Spleen (tissue), 13 donors: Measurements from ENCODE around the gene DHRS7C. TPM values are rescaled to one million over a fixed set of nuclear protein-coding genes. Genes with fewer than 3 reads are reported as not detected.

ENCODE experiments used
- DNase-seq: peaks from one replicate; pipeline ENCODE4 v3.0.0-alpha.2; 2020
- H3K27ac ChIP-seq, 8 donors: fragments of 200-600 bp; sonication (generic) in 7 of 8; 1 replicate in 4 of 8; 2 replicates in 4 of 8; pipeline versions ENCODE4 v1.5.0 to v1.8.0; 2016 to 2021; ENCODE audit warnings: inconsistent platforms in 4 of 8, mild to moderate bottlenecking in 4 of 8, moderate library complexity in 1 of 8
- H3K27me3 ChIP-seq, 7 donors: fragments of 200-600 bp; sonication (generic) in 6 of 7; replicated peaks in 1 of 7; 1 replicate in 4 of 7; 2 replicates in 3 of 7; pipeline versions ENCODE4 v1.5.0 to v1.8.0; 2016 to 2021; ENCODE audit warnings: inconsistent platforms in 3 of 7, mild to moderate bottlenecking in 1 of 7
- H3K36me3 ChIP-seq, 6 donors: fragments of 200-600 bp; sonication (generic) in 5 of 6; 1 replicate in 4 of 6; 2 replicates in 2 of 6; pipeline versions ENCODE4 v1.5.0 to v1.8.0; 2016 to 2021; ENCODE audit warnings: inconsistent platforms in 2 of 6
- H3K4me1 ChIP-seq, 6 donors: fragments of 200-600 bp; sonication (generic) in 5 of 6; 1 replicate in 3 of 6; 2 replicates in 3 of 6; pipeline versions ENCODE4 v1.5.0 to v1.8.0; 2016 to 2021; ENCODE audit warnings: inconsistent platforms in 3 of 6
- H3K4me3 ChIP-seq, 8 donors: fragments of 200-600 bp; sonication (generic) in 7 of 8; 1 replicate in 4 of 8; 2 replicates in 4 of 8; pipeline versions ENCODE4 v1.5.0 to v1.8.0; 2016 to 2021; ENCODE audit warnings: inconsistent platforms in 4 of 8, mild to moderate bottlenecking in 4 of 8, moderate library complexity in 2 of 8
- H3K9me3 ChIP-seq, 8 donors: fragments of 200-600 bp; sonication (generic) in 7 of 8; 1 replicate in 4 of 8; 2 replicates in 4 of 8; pipeline versions ENCODE4 v1.5.0 to v1.8.0; 2016 to 2021; ENCODE audit warnings: inconsistent platforms in 4 of 8
- CTCF ChIP-seq, 11 experiments: fragments of 200-600 bp in 7 of 11; fragments of 450-650 bp in 4 of 11; sonication (generic) in 4 of 11; IDR thresholded peaks in 8 of 11; conservative IDR thresholded peaks in 3 of 11; 1 replicate in 7 of 11; 2 replicates in 4 of 11; pipeline versions ENCODE4 v1.4.0 to v1.8.0; 2016 to 2021; ENCODE audit warnings: antibody characterized with exemption in 11 of 11, inconsistent platforms in 4 of 11, mild to moderate bottlenecking in 1 of 11
- POLR2A ChIP-seq, 3 donors: fragments of 450-650 bp; IDR thresholded peaks; one replicate each; pipeline ENCODE4 v1.5.1; 2017; ENCODE audit warnings: antibody characterized with exemption in 3 of 3, mild to moderate bottlenecking in 1 of 3
- POLR2AphosphoS5 ChIP-seq, 3 donors: sonication (generic); formaldehyde crosslinking; IDR thresholded peaks; one replicate each; pipeline ENCODE4 v1.5.1; 2017; ENCODE audit warnings: antibody characterized with exemption in 3 of 3
- WGBS, 5 donors: extraction: QIAGEN DNeasy Blood & Tissue Kit in 3 of 5; methylation state at CpG; one replicate each; pipeline versions ENCODE4 v1.1.5 to v1.1.7; 2013 to 2018; 5-methylcytosine and 5-hydroxymethylcytosine counted together
- intact Hi-C: fragments of 100-400 bp; cut with DNase I; formaldehyde crosslinking; loops from one replicate; pipeline ENCODE4 v1.15.0; 2023; ENCODE audit warnings: low total_unique reads
- long read RNA-seq, 2 donors: transcript quantifications; one replicate each; lab custom pipeline, GENCODE V29; 2026
- polyA plus RNA-seq, 3 donors: library from polyadenylated mRNA; stranded (reverse); fragments of 200-250 nt; gene quantifications; one replicate each; pipeline ENCODE4 v1.2.1, GENCODE V29; 2013
- total RNA-seq, 7 donors: library from RNA; depleted of rRNA in 3 of 7; stranded (reverse); fragments of >200 nt in 3 of 7; fragmentation: NEBNext Ultra II Directional in 4 of 7; extraction: Animal tissue kit (Norgen Biotek cat#: 25700) in 4 of 7; gene quantifications; one replicate each; pipeline versions ENCODE4 v1.1.0 to v1.2.1, GENCODE V29; 2016 to 2021
- donor health status: healthy with polysubstance abuse.
- donor health status: DM: no; HTN: no; CAD: no; lungs with moderate emphysema.
- donor health status: DM: no; HTN: no; CAD: no.
- donor health status: Bipolar disorder and iron deficiency.
- donor health status: healthy.
- donor health status: DM: no; HTN: no; CAD: no.
- donor health status: DM: yes; HTN: yes; CAD: no.

The DHRS7C gene
- total RNA-seq (not detected), polyA plus RNA-seq (under 1 TPM in 1 of 3 donors, not detected in 2; 0.09 TPM)
- long read RNA-seq, donor 1, result 0 reads
- long read RNA-seq, donor 2, result 0 reads

DNA sequence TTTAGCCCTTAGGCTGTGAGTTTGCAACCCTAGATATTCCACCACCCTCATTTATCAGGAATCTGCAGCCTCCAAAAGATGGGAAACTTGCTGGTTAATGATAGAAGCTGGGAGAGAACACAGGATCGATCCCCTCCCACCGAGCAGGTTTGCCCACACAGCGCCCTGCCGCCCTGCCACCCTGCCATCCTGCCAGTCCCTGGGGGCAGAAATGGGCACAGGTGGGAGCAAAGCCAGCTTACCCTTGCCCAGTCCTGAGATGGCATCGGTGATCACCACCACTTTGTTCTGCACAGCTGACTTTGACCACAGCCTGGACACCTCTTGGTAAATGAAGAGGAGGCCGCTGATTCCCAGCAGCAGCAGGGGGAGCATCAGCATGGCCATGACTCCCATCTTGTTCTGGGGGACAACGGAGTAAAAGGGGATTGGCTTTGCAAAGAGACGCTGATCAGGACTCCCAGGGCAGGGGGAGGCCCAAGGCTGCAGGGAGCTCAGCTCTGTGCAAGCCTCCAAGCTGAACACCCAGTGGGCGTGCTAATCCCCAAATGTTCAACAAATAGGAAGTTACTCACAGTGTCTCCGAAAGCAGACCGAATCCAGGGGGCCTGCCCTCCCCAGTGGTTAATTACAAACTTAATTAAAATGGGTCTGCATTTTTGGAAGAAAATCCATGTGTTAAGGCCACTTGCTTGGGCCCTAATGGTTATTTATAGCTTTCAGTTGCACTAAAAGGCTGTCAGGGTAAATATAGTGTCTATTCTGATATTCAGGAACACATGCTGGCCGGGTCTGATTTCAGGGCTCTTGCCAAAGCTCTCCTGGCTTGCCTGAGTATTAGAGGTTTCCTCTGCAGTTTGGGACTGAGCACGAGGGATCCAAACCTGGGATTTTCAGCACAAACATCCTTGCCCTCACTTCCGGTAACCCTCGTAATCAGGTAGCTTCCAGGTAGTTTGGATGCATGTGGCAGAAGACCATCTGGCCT lies at the start of gene DHRS7C:
Gene DHRS7C (minus strand): TSS at position 704 of the 988 bp plus-strand sequence. CDS start 308 bp downstream, at position 396.
- TF ChIP-seq CTCF (IDR thresholded peaks at IDR 0.05 in 8 of 11, conservative IDR thresholded peaks at IDR 0.05 in 3 of 11) (no peak), POLR2A (IDR thresholded peaks at IDR 0.05) (no peak), POLR2AphosphoS5 (IDR thresholded peaks at IDR 0.05) (no peak)
- no peak within 1 kb of the TSS for H3K4me3 ChIP-seq
- 77 to 83% (median 79%) methylated on average over 13 to 15 of the region's 15 CpGs for WGBS, 5 donors
- no peaks in the 10 kb centered on the region for H3K9me3 ChIP-seq
- DNase-seq, result no peak
- no peak within 1 kb of the TSS for H3K27ac ChIP-seq
- no peaks in the 10 kb centered on the region for H3K4me1 ChIP-seq
- no peaks in the 10 kb centered on the region for H3K36me3 ChIP-seq
- peaks cover 0 to 18% (median 0%) of the 10 kb centered on the region in 7 donors for H3K27me3 ChIP-seq
- intact Hi-C loops, result no loop called here

DNA sequence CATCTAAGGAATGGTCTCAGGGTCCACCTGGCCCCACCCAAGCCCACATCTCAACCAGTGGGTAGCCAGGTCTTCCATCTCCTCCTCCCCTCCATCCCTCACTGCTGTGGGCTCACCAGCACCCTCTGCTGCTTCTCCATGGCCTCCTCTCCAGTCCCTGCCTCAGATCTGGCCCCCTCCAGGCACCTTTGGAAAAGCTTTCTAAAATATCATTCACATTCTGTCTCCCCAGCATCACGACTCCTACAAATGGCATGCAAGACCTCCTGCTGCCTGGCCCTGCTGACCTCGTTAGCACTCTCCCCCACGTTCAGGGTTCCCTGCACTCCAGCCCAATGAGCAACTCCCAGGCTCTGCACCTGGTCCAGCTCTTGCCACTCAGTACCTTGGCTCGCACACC lies 48.0 kb upstream of the DHRS7C start:
- Histone ChIP-seq H3K27ac (no peak overlapping the region), H3K36me3 (no peaks in the 10 kb centered on the region), H3K9me3 (no peaks in the 10 kb centered on the region), H3K27me3 (peaks cover 0 to 17% (median 0%) of the 10 kb centered on the region in 7 donors), H3K4me1 (no peaks in the 10 kb centered on the region), H3K4me3 (no peak overlapping the region)
- no peak for DNase-seq
- no peak for TF ChIP-seq CTCF (IDR thresholded peaks at IDR 0.05 in 8 of 11, conservative IDR thresholded peaks at IDR 0.05 in 3 of 11)
- TF ChIP-seq POLR2AphosphoS5 (IDR thresholded peaks at IDR 0.05), result no peak
- no peak for TF ChIP-seq POLR2A (IDR thresholded peaks at IDR 0.05)
- WGBS, 5 donors, result 44 to 63% (median 49%) methylated on average over 4 of the region's 4 CpGs
- intact Hi-C loops, result no loop called here

DNA sequence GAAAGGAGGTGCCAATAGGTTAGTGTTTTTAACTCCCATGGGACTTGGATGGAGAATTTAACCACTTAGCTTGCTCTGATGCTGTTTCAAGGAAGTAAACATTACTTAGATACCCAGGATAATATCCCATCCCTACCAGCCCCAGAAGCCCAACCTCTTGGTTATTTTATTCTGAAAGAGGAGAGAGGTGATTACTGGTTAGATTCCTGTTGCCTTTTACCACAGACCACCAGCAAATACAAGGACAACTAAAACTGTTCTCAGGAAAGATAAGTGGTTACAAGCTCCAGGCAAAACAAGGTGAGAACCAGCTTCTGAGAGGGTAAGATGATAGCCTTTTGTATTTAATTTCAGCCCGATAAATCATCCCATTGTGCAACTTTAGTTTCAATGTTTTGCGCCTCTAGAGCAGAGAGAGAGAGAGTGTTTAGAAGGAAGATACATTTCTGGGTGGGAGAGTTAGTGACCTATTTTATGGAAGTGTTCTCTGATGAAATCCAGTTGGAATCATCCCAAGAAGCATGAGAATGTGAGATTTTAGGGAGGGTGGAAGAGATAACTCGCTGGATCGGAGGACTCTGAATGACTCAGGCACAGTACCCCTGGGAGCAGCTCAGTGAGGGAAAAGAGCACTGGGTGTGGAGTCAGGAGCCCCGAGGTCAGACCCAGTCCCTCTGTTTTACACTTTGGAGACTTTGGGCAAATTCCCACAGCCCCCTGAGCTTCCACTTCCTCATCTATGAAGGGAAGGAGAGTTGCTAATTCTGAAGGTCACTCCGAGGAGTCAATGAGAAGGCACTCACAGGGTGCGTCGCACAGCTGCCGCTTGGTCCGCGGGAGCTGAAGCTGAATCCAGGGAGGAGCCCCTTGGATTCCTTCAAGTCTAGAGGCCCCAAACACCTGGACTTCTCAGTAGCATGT lies 46.4 kb upstream of the DHRS7C start:
- WGBS, 5 donors, result 70 to 76% (median 76%) methylated on average over 11 of the region's 11 CpGs
- H3K9me3 ChIP-seq, result no peaks in the 10 kb centered on the region
- TF ChIP-seq CTCF (IDR thresholded peaks at IDR 0.05 in 8 of 11, conservative IDR thresholded peaks at IDR 0.05 in 3 of 11) (no peak), POLR2A (IDR thresholded peaks at IDR 0.05) (no peak), POLR2AphosphoS5 (IDR thresholded peaks at IDR 0.05) (no peak)
- H3K4me1 ChIP-seq, result no peaks in the 10 kb centered on the region
- no peak overlapping the region for H3K27ac ChIP-seq
- intact Hi-C loops, result no loop called here
- DNase-seq, result no peak
- H3K4me3 ChIP-seq, result no peak overlapping the region
- H3K27me3 ChIP-seq, result peaks cover 0 to 17% (median 0%) of the 10 kb centered on the region in 7 donors
- H3K36me3 ChIP-seq, result no peaks in the 10 kb centered on the region
